Thyroid gland (tissue), 4 donors: ENCODE measurements around the gene HPS5.
"Not testable (repeated sequence)": the region's sequence is repeated elsewhere in the genome, so short reads cannot be mapped to it uniquely, and the experiment has no call there.

Experiments
- CTCF ChIP-seq, 6 experiments: fragments of 200-600 bp in 3 of 6; fragments of 450-650 bp in 3 of 6; sonication (generic) in 3 of 6; IDR thresholded peaks; one replicate each; pipeline ENCODE4 v1.5.1; 2016 to 2019; ENCODE audit warnings: antibody characterized with exemption in 6 of 6, mild to moderate bottlenecking in 2 of 6, inconsistent platforms in 1 of 6, moderate library complexity in 1 of 6
- POLR2A ChIP-seq, 2 donors: fragments of 450-650 bp; IDR thresholded peaks; one replicate each; pipeline ENCODE4 v1.6.1; 2017; ENCODE audit warnings: antibody characterized with exemption in 2 of 2, mild to moderate bottlenecking in 2 of 2, moderate library complexity in 1 of 2

GRCh38 chr11:18247191-18247581 is 74.8 kb downstream of the HPS5 start:
- not testable (repeated sequence) for TF ChIP-seq CTCF, POLR2A (IDR thresholded peaks at IDR 0.05)
